ENCODE data around the gene C1QTNF7. TPM values are rescaled to one million over a fixed set of nuclear protein-coding genes. Genes with fewer than 3 reads are reported as not detected.

C1QTNF7 gene
- total RNA-seq, 1 experiment from 2014 or later: 0.21 TPM

DNA sequence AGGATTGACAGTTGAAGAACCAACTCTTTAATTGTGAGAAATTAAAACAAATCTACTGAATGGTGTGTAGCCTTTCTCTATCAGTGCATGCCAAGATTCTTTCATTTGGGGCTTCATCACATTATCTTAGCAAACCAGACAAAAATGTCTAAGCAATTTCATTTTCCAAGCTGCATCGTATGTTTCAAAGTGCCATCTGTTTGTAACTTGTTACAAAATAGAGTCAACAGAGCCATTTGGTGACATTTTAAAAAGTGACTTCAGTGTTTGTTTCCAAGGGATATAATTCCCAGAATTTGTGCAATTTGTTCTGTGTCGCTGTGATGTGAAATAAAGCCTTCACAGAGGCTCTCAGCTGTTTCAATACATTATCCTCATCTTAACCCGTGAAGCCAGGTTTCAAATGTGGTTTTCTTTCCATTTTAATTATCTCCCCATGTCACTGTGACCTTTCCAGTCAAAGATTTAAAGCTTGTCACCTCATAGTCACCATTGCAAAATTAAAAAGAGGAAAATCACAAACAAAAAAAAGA, 46.0 kb upstream of the C1QTNF7 start:
- H3K9me3 ChIP-seq (ENCODE audit: low read depth, low read length, poor library complexity, severe bottlenecking): no peaks in the 10 kb centered on the region
- BruUV-seq (replicated peaks): no TSS peak
- H3K36me3 ChIP-seq (ENCODE audit: insufficient read depth, low read length, poor library complexity, severe bottlenecking): no peaks in the 10 kb centered on the region
- H3K27ac ChIP-seq (ENCODE audit: low read depth, low read length, poor library complexity, severe bottlenecking): no peak overlapping the region
- no peak for DNase-seq (ENCODE audit: low spot score)
- no peaks in the 10 kb centered on the region for H3K27me3 ChIP-seq (replicated peaks; ENCODE audit: insufficient read depth, low read depth, low read length, poor library complexity)
- POLR2A ChIA-PET (ENCODE audit: low non-redundant PET): interaction anchor here (0.7 kb wide), 1 partner anchor 46 kb away, joined by 5 read pairs; no protein-coding TSS in a partner anchor
- H3K4me1 ChIP-seq (ENCODE audit: insufficient read depth, low read length, poor library complexity, severe bottlenecking): peaks cover 20% of the 10 kb centered on the region
- CTCF ChIA-PET: no interaction called here
- TF ChIP-seq, protein P1, sequence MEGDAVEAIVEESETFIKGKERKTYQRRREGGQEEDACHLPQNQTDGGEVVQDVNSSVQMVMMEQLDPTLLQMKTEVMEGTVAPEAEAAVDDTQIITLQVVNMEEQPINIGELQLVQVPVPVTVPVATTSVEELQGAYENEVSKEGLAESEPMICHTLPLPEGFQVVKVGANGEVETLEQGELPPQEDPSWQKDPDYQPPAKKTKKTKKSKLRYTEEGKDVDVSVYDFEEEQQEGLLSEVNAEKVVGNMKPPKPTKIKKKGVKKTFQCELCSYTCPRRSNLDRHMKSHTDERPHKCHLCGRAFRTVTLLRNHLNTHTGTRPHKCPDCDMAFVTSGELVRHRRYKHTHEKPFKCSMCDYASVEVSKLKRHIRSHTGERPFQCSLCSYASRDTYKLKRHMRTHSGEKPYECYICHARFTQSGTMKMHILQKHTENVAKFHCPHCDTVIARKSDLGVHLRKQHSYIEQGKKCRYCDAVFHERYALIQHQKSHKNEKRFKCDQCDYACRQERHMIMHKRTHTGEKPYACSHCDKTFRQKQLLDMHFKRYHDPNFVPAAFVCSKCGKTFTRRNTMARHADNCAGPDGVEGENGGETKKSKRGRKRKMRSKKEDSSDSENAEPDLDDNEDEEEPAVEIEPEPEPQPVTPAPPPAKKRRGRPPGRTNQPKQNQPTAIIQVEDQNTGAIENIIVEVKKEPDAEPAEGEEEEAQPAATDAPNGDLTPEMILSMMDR (conservative IDR thresholded peaks at IDR 0.05; ENCODE audit: low read depth, low read length): no peak
- no peak for TF ChIP-seq EZH2 (IDR thresholded peaks at IDR 0.05; ENCODE audit: borderline replicate concordance, low read depth, low read length, poor library complexity, severe bottlenecking)
- intact Hi-C loops (cut with micrococcal nuclease; ENCODE audit: unreplicated experiment): no loop called here
- no peak overlapping the region for H3K4me3 ChIP-seq (ENCODE audit: low read depth, low read length, poor library complexity, severe bottlenecking)

DNA sequence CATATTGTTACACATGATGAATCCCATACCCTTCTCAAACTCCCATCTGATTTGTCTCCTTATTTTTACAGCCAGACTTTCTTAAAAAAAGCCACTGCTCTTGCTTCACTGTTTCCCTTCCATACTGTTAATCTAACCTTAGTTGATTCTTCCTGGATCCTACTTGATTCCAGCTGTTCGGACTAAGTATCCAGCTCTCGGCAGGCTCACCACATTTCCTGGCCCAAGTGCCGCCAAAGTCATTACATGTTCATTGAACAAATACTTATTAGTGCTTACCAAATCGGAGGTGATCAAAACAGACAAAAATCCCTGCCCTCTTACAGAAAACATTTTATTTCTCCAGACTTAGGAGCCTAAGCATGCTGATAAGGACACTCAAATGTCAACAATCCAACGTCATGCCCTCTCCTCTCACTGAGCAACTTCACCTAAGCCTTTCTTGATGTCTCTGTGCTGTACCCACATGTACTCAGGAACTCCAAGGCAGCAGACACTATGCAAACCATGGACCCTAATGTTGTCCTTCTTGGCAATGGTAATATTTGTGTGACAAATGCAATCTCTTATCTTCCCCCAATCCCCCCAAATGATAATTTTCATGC, 45.1 kb upstream of the C1QTNF7 start:
- no peak for DNase-seq (ENCODE audit: low spot score)
- ChIA-PET CTCF (no interaction called here), POLR2A (ENCODE audit: low non-redundant PET) (no interaction called here)
- BruUV-seq (replicated peaks): no TSS peak
- intact Hi-C loops (cut with micrococcal nuclease; ENCODE audit: unreplicated experiment): no loop called here
- no peak overlapping the region for H3K27ac ChIP-seq (ENCODE audit: low read depth, low read length, poor library complexity, severe bottlenecking)
- no peak for TF ChIP-seq EZH2 (IDR thresholded peaks at IDR 0.05; ENCODE audit: borderline replicate concordance, low read depth, low read length, poor library complexity, severe bottlenecking)
- TF ChIP-seq, protein P1 (conservative IDR thresholded peaks at IDR 0.05; ENCODE audit: low read depth, low read length): no peak
- no peaks in the 10 kb centered on the region for H3K36me3 ChIP-seq (ENCODE audit: insufficient read depth, low read length, poor library complexity, severe bottlenecking)
- no peaks in the 10 kb centered on the region for H3K9me3 ChIP-seq (ENCODE audit: low read depth, low read length, poor library complexity, severe bottlenecking)
- no peak overlapping the region for H3K4me3 ChIP-seq (ENCODE audit: low read depth, low read length, poor library complexity, severe bottlenecking)
- peaks cover 13% of the 10 kb centered on the region for H3K4me1 ChIP-seq (ENCODE audit: insufficient read depth, low read length, poor library complexity, severe bottlenecking)
- no peaks in the 10 kb centered on the region for H3K27me3 ChIP-seq (replicated peaks; ENCODE audit: insufficient read depth, low read depth, low read length, poor library complexity)

DNA sequence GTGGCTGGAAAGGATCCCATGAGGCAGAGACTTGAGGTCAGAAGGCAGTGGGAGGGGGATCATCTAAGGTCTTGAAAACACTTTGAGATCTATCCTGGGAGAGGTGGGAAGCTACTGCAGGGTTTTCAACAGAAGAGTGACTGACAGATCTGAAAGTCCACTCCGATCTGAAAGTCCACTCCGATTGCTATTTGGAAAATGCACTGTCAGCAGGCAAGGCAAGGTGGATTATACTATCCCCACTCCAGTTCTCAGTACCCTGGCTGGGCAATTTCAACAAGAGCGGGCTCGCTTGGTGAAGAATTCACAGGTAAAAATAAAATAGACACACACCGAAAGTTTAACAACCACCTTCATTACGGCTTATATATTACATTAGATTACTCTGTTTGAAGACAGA, 42.3 kb upstream of the C1QTNF7 start:
- no peaks in the 10 kb centered on the region for H3K9me3 ChIP-seq (ENCODE audit: low read depth, low read length, poor library complexity, severe bottlenecking)
- ChIA-PET CTCF (interaction anchor here (1.0 kb wide), 1 partner anchor 11 kb away, joined by 4 read pairs; no protein-coding TSS in a partner anchor), POLR2A (ENCODE audit: low non-redundant PET) (no interaction called here)
- intact Hi-C loops (cut with micrococcal nuclease; ENCODE audit: unreplicated experiment): no loop called here
- TF ChIP-seq EZH2 (IDR thresholded peaks at IDR 0.05; ENCODE audit: borderline replicate concordance, low read depth, low read length, poor library complexity, severe bottlenecking): no peak
- TF ChIP-seq, protein P1 (conservative IDR thresholded peaks at IDR 0.05; ENCODE audit: low read depth, low read length): no peak
- no peak overlapping the region for H3K27ac ChIP-seq (ENCODE audit: low read depth, low read length, poor library complexity, severe bottlenecking)
- BruUV-seq (replicated peaks): no TSS peak
- no peaks in the 10 kb centered on the region for H3K36me3 ChIP-seq (ENCODE audit: insufficient read depth, low read length, poor library complexity, severe bottlenecking)
- H3K4me3 ChIP-seq (ENCODE audit: low read depth, low read length, poor library complexity, severe bottlenecking): no peak overlapping the region
- no peaks in the 10 kb centered on the region for H3K4me1 ChIP-seq (ENCODE audit: insufficient read depth, low read length, poor library complexity, severe bottlenecking)
- no peaks in the 10 kb centered on the region for H3K27me3 ChIP-seq (replicated peaks; ENCODE audit: insufficient read depth, low read depth, low read length, poor library complexity)
- DNase-seq (ENCODE audit: low spot score): no peak

Measured in A673 (cell line).